WTC11 (cell line): ENCODE data around the gene SECISBP2. TPM values are rescaled to one million over a fixed set of nuclear protein-coding genes. Genes with fewer than 3 reads are reported as not detected.
A peak's percentile ranks its signal among the peaks of the same experiment; 100 is the strongest.

Experiments
- ATAC-seq: fragments of 200-7000 bp; cut with Tn5 transposase; 2 replicates; pipeline ENCODE4 v1.10.0; 2021; ENCODE audit warnings: mild to moderate bottlenecking, moderate library complexity
- CTCF ChIA-PET: fragments of 300-600 bp; sonication (Branson Sonifier 250); formaldehyde crosslinking; loops from one replicate; lab custom pipeline; 2021; ENCODE audit warnings: antibody characterized with exemption; lab: Charles Lee
- POLR2A ChIA-PET: fragments of 350-600 bp; sonication (Branson Sonifier 250); formaldehyde crosslinking; loops from one replicate; lab custom pipeline; 2021; ENCODE audit warnings: antibody characterized with exemption; lab: Charles Lee
- DNase-seq: peaks from one replicate; pipeline ENCODE4 v3.0.0; 2021; ENCODE audit warnings: low spot score
- H3K27ac Mint-ChIP-seq: 2 replicates; pipeline ENCODE4 v1.8.0; 2021; ENCODE audit warnings: mixed read lengths
- H3K27me3 Mint-ChIP-seq: 2 replicates; pipeline ENCODE4 v1.8.0; 2021; ENCODE audit warnings: low read depth, mild to moderate bottlenecking, moderate library complexity, mixed read lengths
- H3K36me3 Mint-ChIP-seq: 2 replicates; pipeline ENCODE4 v1.8.0; 2021; ENCODE audit warnings: mixed read lengths
- H3K4me1 Mint-ChIP-seq: 2 replicates; pipeline ENCODE4 v1.8.0; 2022; ENCODE audit warnings: mixed read lengths
- H3K4me3 Mint-ChIP-seq: 2 replicates; pipeline ENCODE4 v1.8.0; 2021; ENCODE audit warnings: mild to moderate bottlenecking, moderate library complexity, mixed read lengths
- H3K9me3 Mint-ChIP-seq: 2 replicates; pipeline ENCODE4 v1.8.0; 2021; ENCODE audit warnings: mixed read lengths
- CREB1 ChIP-seq: sonication (generic); formaldehyde crosslinking; IDR thresholded peaks from 2 replicates; pipeline ENCODE4 v1.8.0; 2023; ENCODE audit warnings: mild to moderate bottlenecking, missing genetic modification reagents
- CREM ChIP-seq: sonication (generic); formaldehyde crosslinking; IDR thresholded peaks from 2 replicates; pipeline ENCODE4 v1.8.1; 2022; ENCODE audit warnings: mild to moderate bottlenecking, missing genetic modification reagents, moderate library complexity
- FOXP1 ChIP-seq: sonication (generic); formaldehyde crosslinking; IDR thresholded peaks from 2 replicates; pipeline ENCODE4 v1.8.0; 2022; ENCODE audit warnings: missing genetic modification reagents, mild to moderate bottlenecking, moderate library complexity, borderline replicate concordance
- GTF2I ChIP-seq: fragments of 250-450 bp; sonication (Bioruptor Pico); conservative IDR thresholded peaks from 2 replicates; pipeline ENCODE4 v1.4.0; 2021; ENCODE audit warnings: mild to moderate bottlenecking
- JUN ChIP-seq: sonication (generic); formaldehyde crosslinking; IDR thresholded peaks from 2 replicates; pipeline ENCODE4 v1.8.0; 2023; ENCODE audit warnings: mild to moderate bottlenecking, missing genetic modification reagents
- NFE2L1 ChIP-seq: sonication (generic); formaldehyde crosslinking; IDR thresholded peaks from 2 replicates; pipeline ENCODE4 v1.8.1; 2023; ENCODE audit warnings: missing genetic modification reagents
- NR1H2 ChIP-seq: sonication (generic); formaldehyde crosslinking; IDR thresholded peaks from 2 replicates; pipeline ENCODE4 v1.9.0; 2021; ENCODE audit warnings: mild to moderate bottlenecking, moderate library complexity, missing genetic modification reagents
- NR3C1 ChIP-seq: sonication (generic); formaldehyde crosslinking; conservative IDR thresholded peaks from 2 replicates; pipeline ENCODE4 v1.8.1; 2023; ENCODE audit warnings: low read depth, mild to moderate bottlenecking, missing genetic modification reagents
- SOX15 ChIP-seq: fragments of 250-450 bp; sonication (Bioruptor Pico); IDR thresholded peaks from 2 replicates; pipeline ENCODE4 v1.9.0; 2021; ENCODE audit warnings: mild to moderate bottlenecking
- TEAD1 ChIP-seq: sonication (generic); formaldehyde crosslinking; IDR thresholded peaks from 2 replicates; pipeline ENCODE4 v1.8.0; 2022; ENCODE audit warnings: mild to moderate bottlenecking, missing genetic modification reagents
- ZBTB21 ChIP-seq: sonication (generic); formaldehyde crosslinking; IDR thresholded peaks from 2 replicates; pipeline ENCODE4 v1.8.1; 2023; ENCODE audit warnings: mild to moderate bottlenecking, missing genetic modification reagents, borderline replicate concordance
- ZNF263 ChIP-seq: sonication (generic); formaldehyde crosslinking; IDR thresholded peaks from 2 replicates; pipeline ENCODE4 v1.8.1; 2022; ENCODE audit warnings: low read depth, mild to moderate bottlenecking, moderate library complexity, missing genetic modification reagents
- total RNA-seq: library from RNA; stranded (reverse); gene quantifications from 3 replicates; pipeline ENCODE4 v1.2.3, GENCODE V29; 2021
- TF ChIP-seq, protein P1 (sequence below): sonication (generic); formaldehyde crosslinking; IDR thresholded peaks from 2 replicates; pipeline ENCODE4 v1.8.0; 2022; ENCODE audit warnings: mild to moderate bottlenecking, missing genetic modification reagents
- TF ChIP-seq, protein P2 (sequence below): sonication (generic); formaldehyde crosslinking; IDR thresholded peaks from 2 replicates; pipeline ENCODE4 v1.8.1; 2022; ENCODE audit warnings: missing genetic modification reagents, borderline replicate concordance
- TF ChIP-seq, protein P3 (sequence below): sonication (generic); formaldehyde crosslinking; IDR thresholded peaks from 2 replicates; pipeline ENCODE4 v1.8.0; 2023; ENCODE audit warnings: missing genetic modification reagents
- TF ChIP-seq, protein P4 (sequence below): sonication (generic); formaldehyde crosslinking; IDR thresholded peaks from 2 replicates; pipeline ENCODE4 v1.8.1; 2022; ENCODE audit warnings: mild to moderate bottlenecking, missing genetic modification reagents, moderate library complexity, borderline replicate concordance
- TF ChIP-seq, protein P5 (sequence below): sonication (generic); formaldehyde crosslinking; IDR thresholded peaks from 2 replicates; pipeline ENCODE4 v1.8.1; 2023; ENCODE audit warnings: mild to moderate bottlenecking, missing genetic modification reagents
- TF ChIP-seq, protein P6 (sequence below): fragments of 200-600 bp; IDR thresholded peaks from 2 replicates; pipeline ENCODE4 v1.8.0; 2022; ENCODE audit warnings: antibody characterized with exemption
- TF ChIP-seq, protein P7 (sequence below): sonication (generic); formaldehyde crosslinking; conservative IDR thresholded peaks from 2 replicates; pipeline ENCODE4 v1.8.1; 2023; ENCODE audit warnings: mild to moderate bottlenecking, low read depth, missing genetic modification reagents, moderate library complexity
- TF ChIP-seq, protein P8 (sequence below): sonication (generic); formaldehyde crosslinking; IDR thresholded peaks from 2 replicates; pipeline ENCODE4 v1.8.1; 2022; ENCODE audit warnings: low read depth, mild to moderate bottlenecking, moderate library complexity, missing genetic modification reagents, borderline replicate concordance
- TF ChIP-seq, protein P9 (sequence below): fragments of 250-450 bp; sonication (Bioruptor Pico); conservative IDR thresholded peaks from 2 replicates; pipeline ENCODE4 v1.9.0; 2021; ENCODE audit warnings: mild to moderate bottlenecking

The SECISBP2 gene
- total RNA-seq, 1 experiment from 2014 or later = 66.2 TPM

DNA sequence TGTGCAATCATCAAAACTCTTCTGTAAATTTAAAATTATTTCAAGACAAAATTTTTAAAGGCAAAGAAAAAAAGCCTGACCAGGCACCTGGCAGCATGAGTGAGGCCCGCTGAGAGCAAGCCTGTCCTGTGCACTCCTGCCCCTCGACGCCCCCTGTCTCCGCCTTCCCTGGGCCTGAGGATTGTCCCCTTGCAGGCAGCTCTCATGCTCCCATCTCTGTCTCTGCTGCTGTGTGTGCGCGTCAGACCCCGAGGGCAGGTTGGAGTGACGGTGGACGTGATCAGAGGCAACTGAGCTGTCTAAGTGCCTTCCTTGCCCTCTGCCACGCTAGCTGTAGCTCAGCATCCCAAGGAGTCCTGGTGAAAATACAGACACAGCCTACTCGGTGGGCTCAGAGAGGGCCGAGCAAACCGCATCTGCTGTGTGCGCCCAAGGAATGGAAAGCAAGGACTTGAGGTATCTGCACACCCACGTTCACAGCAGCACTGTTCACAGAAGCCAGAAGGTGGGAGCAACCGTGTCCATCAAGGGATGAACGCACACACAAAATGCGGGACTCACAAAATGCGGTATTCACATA, 65.5 kb downstream of the SECISBP2 start:
- Mint-ChIP-seq H3K27ac (peak overlapping the region; percentile 74; the same call in 1 of the 2 replicates), H3K27me3 (no peaks in the 10 kb centered on the region), H3K4me3 (no peak overlapping the region), H3K36me3 (peaks cover 47% of the 10 kb centered on the region), H3K9me3 (no peaks in the 10 kb centered on the region), H3K4me1 (no peaks in the 10 kb centered on the region)
- TF ChIP-seq GTF2I (CRISPR knock-in tag) (no peak), FOXP1 (CRISPR knock-in tag) (no peak), NR1H2 (no peak), ZNF263 (CRISPR knock-in tag) (no peak), NR3C1 (no peak), NFE2L1 (CRISPR knock-in tag) (no peak)
- TF ChIP-seq, protein P1, sequence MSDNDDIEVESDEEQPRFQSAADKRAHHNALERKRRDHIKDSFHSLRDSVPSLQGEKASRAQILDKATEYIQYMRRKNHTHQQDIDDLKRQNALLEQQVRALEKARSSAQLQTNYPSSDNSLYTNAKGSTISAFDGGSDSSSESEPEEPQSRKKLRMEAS (CRISPR knock-in tag) = no peak
- TF ChIP-seq, protein P2, sequence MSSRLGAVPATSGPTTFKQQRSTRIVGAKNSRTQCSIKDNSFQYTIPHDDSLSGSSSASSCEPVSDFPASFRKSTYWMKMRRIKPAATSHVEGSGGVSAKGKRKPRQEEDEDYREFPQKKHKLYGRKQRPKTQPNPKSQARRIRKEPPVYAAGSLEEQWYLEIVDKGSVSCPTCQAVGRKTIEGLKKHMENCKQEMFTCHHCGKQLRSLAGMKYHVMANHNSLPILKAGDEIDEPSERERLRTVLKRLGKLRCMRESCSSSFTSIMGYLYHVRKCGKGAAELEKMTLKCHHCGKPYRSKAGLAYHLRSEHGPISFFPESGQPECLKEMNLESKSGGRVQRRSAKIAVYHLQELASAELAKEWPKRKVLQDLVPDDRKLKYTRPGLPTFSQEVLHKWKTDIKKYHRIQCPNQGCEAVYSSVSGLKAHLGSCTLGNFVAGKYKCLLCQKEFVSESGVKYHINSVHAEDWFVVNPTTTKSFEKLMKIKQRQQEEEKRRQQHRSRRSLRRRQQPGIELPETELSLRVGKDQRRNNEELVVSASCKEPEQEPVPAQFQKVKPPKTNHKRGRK (CRISPR knock-in tag) = no peak
- TF ChIP-seq, protein P3, sequence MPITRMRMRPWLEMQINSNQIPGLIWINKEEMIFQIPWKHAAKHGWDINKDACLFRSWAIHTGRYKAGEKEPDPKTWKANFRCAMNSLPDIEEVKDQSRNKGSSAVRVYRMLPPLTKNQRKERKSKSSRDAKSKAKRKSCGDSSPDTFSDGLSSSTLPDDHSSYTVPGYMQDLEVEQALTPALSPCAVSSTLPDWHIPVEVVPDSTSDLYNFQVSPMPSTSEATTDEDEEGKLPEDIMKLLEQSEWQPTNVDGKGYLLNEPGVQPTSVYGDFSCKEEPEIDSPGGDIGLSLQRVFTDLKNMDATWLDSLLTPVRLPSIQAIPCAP (CRISPR knock-in tag) = no peak
- TF ChIP-seq, protein P4, sequence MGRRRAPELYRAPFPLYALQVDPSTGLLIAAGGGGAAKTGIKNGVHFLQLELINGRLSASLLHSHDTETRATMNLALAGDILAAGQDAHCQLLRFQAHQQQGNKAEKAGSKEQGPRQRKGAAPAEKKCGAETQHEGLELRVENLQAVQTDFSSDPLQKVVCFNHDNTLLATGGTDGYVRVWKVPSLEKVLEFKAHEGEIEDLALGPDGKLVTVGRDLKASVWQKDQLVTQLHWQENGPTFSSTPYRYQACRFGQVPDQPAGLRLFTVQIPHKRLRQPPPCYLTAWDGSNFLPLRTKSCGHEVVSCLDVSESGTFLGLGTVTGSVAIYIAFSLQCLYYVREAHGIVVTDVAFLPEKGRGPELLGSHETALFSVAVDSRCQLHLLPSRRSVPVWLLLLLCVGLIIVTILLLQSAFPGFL (CRISPR knock-in tag) = no peak
- CTCF ChIA-PET = interaction anchor here (1.0 to 1.1 kb wide), 2 partner anchors 45 to 210 kb away, joined by 3 read pairs; no protein-coding TSS in a partner anchor
- DNase-seq (no peak), ATAC-seq (no peak; the same call in 1 of the 2 replicates)
- POLR2A ChIA-PET = no interaction called here

DNA sequence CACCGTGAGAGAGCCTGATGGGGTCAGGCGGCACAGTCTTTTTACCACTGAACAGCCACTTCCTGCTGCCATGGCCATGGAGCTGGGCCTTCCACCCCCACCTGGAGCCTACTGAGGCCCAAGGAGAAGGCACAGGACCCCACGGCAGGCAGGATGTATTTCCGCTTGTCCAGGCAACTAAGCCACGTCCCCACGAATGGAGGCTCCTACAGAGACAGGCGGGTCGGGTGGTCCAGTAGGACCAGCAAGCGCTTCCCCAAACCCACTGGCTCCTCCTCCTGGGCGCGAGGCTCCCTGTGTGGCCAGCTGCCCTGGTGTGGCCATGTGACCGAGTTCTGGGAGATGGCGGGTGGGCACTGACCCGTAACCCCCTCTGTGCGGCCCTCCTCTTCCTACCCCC, 66.5 kb downstream of the SECISBP2 start:
- no peak for ATAC-seq
- ChIA-PET CTCF (interaction anchor here (0.8 kb wide), 1 partner anchor 111 kb away, joined by 3 read pairs; no protein-coding TSS in a partner anchor), POLR2A (no interaction called here)
- H3K36me3 Mint-ChIP-seq = peaks cover 43% of the 10 kb centered on the region
- H3K9me3 Mint-ChIP-seq = no peaks in the 10 kb centered on the region
- H3K4me3 Mint-ChIP-seq = no peak overlapping the region
- no peaks in the 10 kb centered on the region for H3K27me3 Mint-ChIP-seq
- no peaks in the 10 kb centered on the region for H3K4me1 Mint-ChIP-seq
- no peak overlapping the region for H3K27ac Mint-ChIP-seq
- DNase-seq = no peak
- TF ChIP-seq, protein P5, sequence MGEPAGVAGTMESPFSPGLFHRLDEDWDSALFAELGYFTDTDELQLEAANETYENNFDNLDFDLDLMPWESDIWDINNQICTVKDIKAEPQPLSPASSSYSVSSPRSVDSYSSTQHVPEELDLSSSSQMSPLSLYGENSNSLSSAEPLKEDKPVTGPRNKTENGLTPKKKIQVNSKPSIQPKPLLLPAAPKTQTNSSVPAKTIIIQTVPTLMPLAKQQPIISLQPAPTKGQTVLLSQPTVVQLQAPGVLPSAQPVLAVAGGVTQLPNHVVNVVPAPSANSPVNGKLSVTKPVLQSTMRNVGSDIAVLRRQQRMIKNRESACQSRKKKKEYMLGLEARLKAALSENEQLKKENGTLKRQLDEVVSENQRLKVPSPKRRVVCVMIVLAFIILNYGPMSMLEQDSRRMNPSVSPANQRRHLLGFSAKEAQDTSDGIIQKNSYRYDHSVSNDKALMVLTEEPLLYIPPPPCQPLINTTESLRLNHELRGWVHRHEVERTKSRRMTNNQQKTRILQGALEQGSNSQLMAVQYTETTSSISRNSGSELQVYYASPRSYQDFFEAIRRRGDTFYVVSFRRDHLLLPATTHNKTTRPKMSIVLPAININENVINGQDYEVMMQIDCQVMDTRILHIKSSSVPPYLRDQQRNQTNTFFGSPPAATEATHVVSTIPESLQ = no peak
- TF ChIP-seq, protein P6, sequence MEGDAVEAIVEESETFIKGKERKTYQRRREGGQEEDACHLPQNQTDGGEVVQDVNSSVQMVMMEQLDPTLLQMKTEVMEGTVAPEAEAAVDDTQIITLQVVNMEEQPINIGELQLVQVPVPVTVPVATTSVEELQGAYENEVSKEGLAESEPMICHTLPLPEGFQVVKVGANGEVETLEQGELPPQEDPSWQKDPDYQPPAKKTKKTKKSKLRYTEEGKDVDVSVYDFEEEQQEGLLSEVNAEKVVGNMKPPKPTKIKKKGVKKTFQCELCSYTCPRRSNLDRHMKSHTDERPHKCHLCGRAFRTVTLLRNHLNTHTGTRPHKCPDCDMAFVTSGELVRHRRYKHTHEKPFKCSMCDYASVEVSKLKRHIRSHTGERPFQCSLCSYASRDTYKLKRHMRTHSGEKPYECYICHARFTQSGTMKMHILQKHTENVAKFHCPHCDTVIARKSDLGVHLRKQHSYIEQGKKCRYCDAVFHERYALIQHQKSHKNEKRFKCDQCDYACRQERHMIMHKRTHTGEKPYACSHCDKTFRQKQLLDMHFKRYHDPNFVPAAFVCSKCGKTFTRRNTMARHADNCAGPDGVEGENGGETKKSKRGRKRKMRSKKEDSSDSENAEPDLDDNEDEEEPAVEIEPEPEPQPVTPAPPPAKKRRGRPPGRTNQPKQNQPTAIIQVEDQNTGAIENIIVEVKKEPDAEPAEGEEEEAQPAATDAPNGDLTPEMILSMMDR = no peak
- TF ChIP-seq TEAD1 (CRISPR knock-in tag) (no peak), CREM (no peak), JUN (CRISPR knock-in tag) (no peak), ZBTB21 (CRISPR knock-in tag) (no peak), CREB1 (CRISPR knock-in tag) (no peak), NR3C1 (no peak), SOX15 (no peak)
- TF ChIP-seq, protein P7, sequence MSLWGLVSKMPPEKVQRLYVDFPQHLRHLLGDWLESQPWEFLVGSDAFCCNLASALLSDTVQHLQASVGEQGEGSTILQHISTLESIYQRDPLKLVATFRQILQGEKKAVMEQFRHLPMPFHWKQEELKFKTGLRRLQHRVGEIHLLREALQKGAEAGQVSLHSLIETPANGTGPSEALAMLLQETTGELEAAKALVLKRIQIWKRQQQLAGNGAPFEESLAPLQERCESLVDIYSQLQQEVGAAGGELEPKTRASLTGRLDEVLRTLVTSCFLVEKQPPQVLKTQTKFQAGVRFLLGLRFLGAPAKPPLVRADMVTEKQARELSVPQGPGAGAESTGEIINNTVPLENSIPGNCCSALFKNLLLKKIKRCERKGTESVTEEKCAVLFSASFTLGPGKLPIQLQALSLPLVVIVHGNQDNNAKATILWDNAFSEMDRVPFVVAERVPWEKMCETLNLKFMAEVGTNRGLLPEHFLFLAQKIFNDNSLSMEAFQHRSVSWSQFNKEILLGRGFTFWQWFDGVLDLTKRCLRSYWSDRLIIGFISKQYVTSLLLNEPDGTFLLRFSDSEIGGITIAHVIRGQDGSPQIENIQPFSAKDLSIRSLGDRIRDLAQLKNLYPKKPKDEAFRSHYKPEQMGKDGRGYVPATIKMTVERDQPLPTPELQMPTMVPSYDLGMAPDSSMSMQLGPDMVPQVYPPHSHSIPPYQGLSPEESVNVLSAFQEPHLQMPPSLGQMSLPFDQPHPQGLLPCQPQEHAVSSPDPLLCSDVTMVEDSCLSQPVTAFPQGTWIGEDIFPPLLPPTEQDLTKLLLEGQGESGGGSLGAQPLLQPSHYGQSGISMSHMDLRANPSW (CRISPR knock-in tag) = no peak
- TF ChIP-seq, protein P8, sequence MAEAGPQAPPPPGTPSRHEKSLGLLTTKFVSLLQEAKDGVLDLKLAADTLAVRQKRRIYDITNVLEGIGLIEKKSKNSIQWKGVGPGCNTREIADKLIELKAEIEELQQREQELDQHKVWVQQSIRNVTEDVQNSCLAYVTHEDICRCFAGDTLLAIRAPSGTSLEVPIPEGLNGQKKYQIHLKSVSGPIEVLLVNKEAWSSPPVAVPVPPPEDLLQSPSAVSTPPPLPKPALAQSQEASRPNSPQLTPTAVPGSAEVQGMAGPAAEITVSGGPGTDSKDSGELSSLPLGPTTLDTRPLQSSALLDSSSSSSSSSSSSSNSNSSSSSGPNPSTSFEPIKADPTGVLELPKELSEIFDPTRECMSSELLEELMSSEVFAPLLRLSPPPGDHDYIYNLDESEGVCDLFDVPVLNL (CRISPR knock-in tag) = no peak
- TF ChIP-seq, protein P9, sequence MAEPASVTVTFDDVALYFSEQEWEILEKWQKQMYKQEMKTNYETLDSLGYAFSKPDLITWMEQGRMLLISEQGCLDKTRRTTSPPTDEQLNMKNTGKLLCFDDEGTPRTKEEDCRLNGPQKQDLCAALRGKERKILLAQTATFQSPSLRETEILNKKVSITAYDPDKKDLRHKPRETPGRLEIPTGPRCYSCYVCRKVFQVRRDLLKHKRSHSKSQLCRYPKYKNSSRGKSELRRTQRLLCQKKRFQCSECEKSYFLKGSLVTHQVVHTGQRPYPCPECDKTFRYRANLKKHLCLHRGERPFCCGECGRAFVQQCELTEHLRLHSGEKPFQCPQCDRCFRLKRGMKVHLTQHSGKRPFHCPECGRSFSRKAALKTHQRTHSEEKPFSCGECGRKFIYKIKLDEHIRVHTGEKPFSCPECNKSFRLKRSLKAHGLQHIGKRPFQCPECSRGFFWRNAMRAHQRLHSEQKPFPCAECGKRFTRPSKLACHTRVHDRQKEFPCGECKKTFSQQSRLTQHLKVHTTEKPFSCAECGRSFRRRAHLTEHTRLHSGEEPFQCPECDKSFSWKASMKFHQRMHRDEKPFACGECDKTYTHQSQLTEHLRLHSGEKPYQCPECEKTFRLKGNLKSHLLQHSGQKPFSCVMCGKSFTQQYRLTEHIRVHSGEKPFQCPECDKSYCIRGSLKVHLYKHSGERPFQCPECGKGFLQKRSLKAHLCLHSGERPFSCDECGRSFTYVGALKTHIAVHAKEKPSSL (CRISPR knock-in tag) = no peak
